GM19455 (cell line): ENCODE results near the gene IER5L.
"Not testable (repeated sequence)": the region's sequence is repeated elsewhere in the genome, so short reads cannot be mapped to it uniquely, and the experiment has no call there.

Experiments used
- ATAC-seq: cut with Tn5 transposase; IDR thresholded peaks from one replicate; pipeline ENCODE4 v1.9.1; 2021; ENCODE audit not compliant: unreplicated experiment

The IER5L gene

GRCh38 chr9:129203556-129203909, 25.5 kb upstream of the IER5L start:
- no peak for ATAC-seq

- ATAC-seq: no peak
These were observed 24.8 kb upstream of the IER5L start for GRCh38 chr9:129202613-129203555.

- no peak for ATAC-seq
These were observed 23.8 kb upstream of the IER5L start for GRCh38 chr9:129201866-129202265.

DNA sequence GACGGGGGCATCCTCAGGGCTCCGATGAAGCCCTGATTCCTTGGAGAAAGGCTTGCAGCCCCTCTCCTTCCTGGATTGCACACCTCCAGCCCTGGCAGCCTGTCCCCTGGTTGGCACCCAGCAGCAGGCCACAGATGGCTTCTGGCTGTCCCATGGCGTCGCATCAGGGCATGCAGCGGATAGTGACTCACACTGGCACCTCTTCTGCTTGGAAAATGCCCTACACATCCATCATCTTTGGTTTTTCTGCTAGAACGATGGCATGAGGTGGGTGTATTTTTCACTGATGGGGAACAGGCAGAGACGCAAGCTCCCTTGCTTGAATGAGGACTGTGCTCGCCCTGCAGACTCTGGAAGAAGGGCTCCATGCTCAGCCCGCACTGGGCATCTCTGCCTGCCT, 23.2 kb upstream of the IER5L start:
- ATAC-seq: no peak

DNA sequence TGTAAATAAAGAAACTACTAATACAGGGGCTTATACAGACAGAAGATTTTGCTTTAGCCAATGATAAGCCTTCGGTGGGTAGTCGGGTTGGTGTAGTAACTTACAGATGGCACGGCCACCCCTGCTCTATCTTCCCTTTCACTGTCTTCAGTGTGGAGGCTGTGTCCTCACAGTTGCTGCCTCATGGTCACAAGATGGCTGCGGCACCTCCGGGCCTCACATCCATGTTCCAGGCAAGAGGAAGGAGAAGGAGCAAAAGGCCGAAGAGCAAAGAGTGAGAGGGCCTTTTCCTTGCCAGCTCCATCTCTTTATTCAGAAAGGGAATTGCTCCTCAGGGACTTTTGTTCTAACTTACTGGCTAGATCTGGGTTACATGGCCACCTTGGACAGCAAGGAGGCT, 22.2 kb upstream of the IER5L start:
- ATAC-seq: no peak

GRCh38 chr9:129199044-129199435, 21.0 kb upstream of the IER5L start:
- no peak for ATAC-seq

DNA sequence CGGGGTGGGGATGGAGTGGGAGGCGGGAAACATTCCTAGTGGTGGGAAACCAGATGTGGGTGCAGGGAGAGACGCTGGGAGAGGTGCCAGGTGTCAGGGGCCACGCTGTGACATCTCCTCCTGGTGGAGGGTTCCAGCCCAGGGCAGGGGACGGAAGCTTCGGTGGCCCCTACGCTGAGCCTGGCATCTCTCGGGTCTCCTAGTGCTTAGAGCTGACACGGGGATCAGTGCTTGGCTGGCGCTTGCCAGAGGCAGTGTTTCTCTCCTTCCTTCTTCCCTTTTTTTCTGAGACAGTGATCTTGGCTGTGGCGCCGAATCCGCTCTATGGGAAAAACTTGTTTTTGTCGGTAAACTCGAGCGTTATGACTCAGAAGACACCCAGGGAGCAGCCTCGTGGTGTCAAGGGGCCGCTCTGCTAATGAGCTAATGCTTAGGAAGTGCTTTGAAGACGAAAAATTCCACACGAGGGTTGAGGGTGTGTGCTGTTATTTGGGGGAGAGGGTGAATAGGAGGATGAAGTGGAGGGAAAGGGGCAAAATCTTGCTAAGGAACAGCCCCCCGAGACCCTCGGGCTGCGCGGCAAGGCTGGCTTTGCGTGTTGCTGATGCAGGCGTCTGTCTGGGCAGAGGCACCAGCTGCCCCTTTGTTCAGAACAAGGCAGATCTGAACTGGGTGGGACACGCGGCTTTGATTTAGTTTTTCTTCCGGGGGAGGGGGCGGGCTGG, 20.4 kb upstream of the IER5L start:
- no peak for ATAC-seq

- ATAC-seq: no peak
These were observed 19.9 kb upstream of the IER5L start for GRCh38 chr9:129197978-129198318.

DNA sequence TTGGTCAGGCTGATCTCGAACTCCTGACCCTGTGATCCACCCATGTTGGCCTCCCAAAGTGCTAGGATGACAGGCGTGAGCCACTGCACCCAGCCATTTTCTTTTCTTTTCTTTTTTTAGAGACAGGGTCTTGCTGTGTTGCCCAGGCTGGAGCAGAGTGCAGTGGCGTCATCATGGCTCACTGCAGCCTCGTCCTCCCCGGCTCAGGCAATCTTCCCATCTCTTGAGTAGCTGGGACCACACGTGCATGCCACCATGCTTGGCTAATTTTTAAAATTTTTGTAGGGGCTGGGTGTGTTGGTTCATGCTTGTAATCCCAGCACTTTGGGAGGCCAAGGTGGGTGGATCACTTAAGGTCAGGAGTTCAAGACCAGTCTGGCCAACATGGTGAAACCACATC, 19.0 kb upstream of the IER5L start:
- not testable (repeated sequence) for ATAC-seq

DNA sequence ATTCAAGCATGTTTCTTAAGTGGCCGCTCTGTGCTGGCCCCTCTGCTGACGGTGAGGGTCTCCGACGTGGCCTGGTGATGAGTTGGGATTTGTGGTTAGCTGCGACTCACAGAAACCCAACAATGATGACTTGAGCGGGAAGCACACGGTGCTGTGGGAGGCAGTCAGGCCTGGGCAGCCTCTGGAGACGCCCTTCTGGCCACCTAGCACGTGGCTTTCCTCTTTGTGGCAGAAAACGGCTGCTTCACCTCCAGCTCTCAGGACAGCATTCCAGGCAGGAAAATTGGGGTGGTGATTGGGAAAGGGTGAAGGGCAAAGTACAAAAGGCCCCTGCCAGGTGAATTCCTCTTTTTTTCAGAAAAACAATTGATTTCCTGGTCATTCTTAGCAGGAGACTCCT, 17.5 kb upstream of the IER5L start:
- ATAC-seq: no peak

DNA sequence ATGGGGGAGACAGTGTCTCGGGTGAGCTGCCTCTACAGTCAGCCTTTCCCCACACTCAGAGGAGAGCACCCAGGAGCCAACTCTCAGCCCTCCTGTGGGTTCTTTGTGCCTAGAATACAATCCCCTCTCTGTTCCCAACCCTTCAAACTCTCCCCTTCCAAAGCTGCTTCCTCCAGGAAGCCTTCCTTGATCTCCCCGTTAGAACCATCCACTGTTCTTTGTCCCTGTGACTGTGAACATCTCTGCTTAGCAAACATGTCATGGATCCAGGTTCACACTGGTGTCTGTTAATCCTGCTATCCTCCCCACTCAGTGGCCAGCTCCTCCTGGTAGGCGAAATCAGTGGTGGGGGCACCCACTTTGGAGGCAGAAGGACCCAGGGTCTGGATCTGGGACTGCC, 16.2 kb upstream of the IER5L start:
- ATAC-seq: no peak

- ATAC-seq: no peak
These were observed 15.6 kb upstream of the IER5L start for GRCh38 chr9:129193655-129194054.

DNA sequence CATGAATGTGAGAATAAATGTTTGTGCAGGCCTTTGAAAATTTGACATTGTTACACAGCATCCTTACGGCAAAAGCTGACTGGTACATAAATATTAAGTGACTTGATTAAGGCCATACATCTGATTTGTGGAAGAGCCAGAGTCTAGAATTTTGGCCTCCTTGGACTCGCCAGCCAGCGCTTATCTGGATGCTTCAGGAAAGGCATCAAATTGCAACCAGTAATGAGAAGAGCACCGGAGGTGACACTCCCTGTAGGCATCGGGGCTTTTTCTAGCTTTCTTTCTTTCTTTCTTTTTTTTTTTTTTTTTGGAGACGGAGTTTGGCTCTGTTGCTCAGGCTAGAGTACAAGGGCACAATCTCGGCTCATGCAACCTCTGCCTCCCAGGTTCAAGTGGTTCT, 13.2 kb upstream of the IER5L start:
- ATAC-seq: no peak

GRCh38 chr9:129189971-129190370, 11.9 kb upstream of the IER5L start:
- not testable (repeated sequence) for ATAC-seq

DNA sequence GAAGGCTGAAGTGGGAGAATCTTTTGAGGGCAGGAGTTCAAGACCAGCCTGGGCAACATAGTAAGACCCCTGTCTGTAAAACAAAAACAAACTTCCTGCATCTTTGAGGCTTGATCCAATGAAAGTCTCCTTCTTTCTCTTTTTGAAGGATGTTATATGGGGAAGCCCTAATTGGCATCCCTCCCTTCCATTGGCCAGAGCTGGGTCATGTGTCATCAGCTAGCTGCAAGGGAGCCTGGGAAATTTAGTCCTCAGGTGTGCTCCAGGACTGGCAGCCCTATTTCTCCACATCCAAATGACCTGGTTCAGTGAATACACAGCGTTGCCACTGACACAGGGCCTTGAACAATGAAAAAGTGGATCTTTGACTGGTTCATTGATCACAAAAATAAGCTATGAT, 9.0 kb upstream of the IER5L start:
- no peak for ATAC-seq

- ATAC-seq: no peak
These were observed 7.9 kb upstream of the IER5L start for GRCh38 chr9:129185991-129186390.

GRCh38 chr9:129185402-129185801, 7.3 kb upstream of the IER5L start:
- no peak for ATAC-seq

DNA sequence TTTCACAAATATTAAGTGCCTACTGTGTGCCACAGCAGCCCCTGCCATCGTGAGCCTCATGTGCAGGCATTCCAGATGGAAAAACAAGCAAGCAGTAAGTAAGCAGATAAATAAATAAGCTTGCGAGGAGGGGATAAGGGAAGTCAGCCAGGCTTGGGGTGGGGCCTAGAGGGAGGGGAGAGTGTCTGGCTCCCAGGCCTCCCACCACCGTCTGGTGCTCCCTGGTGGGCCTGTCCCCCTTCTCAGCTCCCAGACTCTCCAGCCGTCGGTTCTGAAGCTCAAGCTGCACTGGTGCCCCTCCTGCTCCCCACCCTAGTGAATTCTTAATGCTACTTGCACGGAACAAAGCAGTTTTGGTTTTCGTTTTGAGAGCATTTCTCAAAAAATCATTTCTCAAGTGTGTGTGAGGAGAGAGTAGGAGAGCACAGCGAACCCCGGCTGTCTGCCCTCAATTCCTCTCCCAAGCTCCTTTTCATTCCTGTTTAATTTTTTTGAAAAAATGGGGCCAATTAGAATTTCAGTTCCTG, 6.6 kb upstream of the IER5L start:
- no peak for ATAC-seq

DNA sequence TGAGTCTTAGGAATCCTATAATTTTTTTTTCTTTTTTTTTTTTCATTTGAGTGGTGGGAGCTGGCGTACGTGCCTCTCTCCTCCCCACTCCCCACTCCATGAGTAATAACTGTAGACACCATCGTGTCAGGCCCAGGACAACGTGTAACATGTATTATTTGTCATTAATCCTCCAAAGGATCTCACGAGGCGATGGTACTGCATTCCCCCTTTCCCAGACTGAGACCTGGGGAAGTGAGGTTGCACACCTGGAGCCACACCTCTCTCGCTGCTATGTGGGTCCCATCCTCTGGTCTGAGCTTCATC, 6.1 kb upstream of the IER5L start:
- ATAC-seq: no peak

- no peak for ATAC-seq
These were observed 5.6 kb upstream of the IER5L start for GRCh38 chr9:129183495-129184218.

- ATAC-seq: no peak
These were observed 4.8 kb upstream of the IER5L start for GRCh38 chr9:129182625-129183494.
